ENCODE data around the gene SLC6A13. TPM values are rescaled to one million over a fixed set of nuclear protein-coding genes. Genes with fewer than 3 reads are reported as not detected.

Gene SLC6A13
- polyA plus RNA-seq, 1 donor, result 3.1 TPM

DNA sequence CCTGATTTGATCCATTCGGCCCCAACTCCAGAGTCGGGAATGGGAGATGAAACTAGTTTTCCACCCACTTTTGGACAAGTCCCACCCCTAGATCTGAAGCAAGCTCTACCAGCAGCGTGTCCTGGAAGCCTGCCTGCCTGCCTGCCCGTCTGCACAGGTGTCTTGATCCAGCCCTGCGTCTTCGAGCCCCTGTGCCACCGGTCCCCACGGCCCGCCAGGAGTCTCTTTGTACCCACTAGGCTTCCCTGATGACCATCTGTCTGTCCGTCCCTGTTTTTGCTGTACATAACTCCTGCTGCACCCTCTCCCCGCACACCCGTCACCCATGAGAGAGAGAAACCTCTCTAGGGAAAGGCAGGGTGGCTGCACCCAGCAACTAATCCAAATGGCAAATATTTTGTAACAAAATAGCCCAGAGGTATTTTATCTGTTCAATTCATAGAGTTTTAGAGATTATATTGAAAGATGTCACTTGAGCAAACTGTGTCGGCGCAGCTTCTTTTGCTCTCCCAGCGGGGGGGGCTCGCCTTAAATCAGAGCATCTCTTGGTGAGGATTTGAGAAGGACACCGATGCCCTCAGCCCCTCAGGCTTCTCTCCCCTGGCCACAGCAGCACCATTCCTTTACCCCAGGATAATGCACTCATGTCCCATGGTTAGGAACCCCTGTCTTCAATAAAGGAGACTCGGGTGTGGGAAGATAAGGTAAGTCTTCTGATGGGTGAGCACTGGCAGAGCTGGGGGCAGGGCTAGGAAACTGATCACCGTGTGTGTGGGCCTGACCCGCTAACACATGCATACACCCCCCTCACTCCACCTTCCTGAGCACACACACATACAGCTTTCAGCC lies 84.4 kb downstream of the SLC6A13 start:
- DNase-seq (ENCODE audit: low read depth), result no peak

DNA sequence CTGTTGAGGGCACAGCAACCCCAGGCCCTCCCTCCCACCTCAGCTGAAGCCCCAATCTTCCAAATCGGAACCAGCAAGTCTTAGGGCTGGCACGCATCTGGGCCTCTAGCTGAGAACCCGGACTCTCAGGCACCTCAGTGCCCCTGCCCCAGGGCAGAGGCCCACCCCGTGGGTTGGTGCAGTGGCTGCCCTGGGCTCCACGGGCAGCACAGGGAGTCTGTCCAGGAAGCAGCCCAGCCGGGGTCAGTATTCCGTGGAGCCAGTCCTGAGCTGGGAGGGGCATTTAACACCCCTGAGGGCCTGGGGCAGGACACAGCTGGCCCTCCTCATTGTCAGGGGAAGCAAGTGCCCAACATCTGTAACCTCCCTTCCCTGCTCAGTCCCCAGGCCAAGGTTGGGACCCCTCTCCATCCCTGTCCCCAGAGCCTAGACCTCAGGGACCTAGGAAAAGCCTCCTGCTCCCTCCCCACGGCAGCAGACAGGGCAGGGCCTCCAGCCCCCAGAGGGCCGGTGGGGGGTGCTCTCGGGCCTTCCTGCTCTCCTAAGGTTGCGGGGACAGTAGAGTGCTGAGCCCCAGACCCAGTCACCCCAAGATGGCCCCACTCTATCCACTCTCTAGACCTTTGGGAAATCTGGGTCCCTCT lies 85.2 kb downstream of the SLC6A13 start:
- no peak for DNase-seq (ENCODE audit: low read depth)

DNA sequence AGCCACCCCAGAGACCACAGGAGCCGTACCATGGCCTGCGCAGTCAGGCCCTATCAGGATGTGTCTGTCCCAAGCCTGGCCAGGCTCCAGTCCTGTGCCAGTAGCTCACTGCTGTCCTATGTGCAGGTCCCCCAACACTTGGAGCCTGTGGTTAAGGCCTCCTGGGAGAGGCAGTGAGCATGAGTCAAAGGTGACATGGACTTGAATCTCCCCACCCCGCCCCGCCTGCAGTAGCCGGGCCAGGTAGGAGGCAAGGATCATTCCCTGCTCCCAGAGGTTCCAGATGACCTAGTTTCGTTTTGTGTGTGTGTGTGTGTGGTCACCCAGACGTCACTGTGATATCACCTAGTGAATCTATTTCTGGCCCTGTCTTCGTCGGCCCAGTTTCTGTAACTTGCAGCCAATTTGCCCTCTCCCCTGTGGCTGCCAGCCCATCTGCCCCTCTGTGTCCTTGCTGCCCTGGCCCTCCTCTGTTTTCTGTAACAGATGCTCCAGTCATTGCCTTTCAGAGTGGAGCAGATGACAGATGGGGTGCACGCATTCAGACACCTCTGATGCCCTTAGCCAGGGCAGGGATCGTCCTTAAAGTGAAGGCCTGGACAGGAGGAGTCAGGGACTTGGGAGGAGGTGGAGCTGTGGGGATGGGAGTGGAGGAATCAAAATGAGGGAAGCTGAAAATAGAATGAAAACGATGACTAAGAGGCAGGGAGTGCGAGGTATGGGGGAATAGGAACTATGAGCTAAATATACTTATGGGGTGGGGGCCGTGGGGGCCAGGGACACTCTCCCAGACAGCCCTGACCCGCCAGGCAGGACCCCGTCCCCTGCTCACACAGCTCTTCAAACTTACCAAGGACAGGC lies 86.1 kb downstream of the SLC6A13 start:
- DNase-seq (ENCODE audit: low read depth), result no peak

DNA sequence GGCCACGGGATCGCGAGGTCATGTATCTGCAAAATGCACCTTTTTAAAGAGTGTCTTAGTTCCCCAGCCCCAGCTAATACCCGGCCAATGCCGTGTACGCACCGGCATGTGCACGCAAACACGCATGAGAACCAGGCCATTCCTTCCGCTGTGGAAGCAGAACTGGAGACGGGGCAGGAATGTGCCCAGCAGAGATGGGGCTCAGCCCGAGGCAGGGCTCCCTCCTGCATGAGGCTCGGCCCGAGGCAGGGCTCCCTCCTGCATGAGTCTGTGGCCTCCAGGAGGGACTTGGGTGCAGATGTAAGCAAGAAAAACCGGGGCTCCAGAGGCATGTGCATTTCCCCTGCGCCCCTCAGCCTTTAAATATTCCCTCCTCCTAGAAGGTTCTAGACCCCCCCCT lies 86.9 kb downstream of the SLC6A13 start:
- no peak for DNase-seq (ENCODE audit: low read depth)

DNA sequence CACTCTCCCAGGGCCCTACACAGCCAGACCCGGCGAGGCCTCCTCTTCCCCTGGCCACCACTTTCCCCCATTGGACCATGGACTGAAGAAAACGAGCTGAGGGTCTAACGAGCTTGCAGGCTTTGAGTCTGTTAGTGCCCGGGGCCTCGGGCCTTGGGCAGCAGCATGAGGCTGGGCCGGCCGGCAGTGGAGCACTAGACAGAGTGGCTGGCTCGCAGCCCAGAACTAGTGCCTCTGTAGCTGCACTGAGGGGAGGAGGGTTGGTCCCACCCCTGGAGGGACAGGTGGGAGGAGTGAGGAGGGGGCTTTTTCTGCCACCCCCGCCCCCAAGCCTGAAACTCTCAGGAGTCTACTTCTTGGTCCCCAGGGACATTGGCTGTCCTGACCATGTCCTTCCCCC lies 87.4 kb downstream of the SLC6A13 start:
- DNase-seq (ENCODE audit: low read depth), result no peak

DNA sequence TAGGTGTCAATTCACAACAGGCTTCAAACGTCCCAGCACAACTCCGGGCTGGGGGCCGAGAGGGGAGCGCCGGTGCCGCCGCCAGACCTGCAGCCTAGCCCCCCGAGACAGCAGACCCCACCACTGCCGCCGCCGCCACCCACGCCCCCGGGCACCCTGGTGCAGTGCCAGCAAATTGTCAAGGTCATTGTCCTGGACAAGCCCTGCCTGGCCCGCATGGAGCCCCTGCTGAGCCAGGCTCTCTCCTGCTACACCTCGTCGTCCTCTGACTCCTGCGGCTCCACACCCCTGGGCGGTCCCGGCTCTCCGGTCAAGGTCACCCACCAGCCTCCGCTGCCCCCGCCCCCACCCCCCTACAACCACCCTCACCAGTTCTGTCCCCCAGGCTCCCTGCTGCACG lies 88.0 kb downstream of the SLC6A13 start:
- no peak for DNase-seq (ENCODE audit: low read depth)

DNA sequence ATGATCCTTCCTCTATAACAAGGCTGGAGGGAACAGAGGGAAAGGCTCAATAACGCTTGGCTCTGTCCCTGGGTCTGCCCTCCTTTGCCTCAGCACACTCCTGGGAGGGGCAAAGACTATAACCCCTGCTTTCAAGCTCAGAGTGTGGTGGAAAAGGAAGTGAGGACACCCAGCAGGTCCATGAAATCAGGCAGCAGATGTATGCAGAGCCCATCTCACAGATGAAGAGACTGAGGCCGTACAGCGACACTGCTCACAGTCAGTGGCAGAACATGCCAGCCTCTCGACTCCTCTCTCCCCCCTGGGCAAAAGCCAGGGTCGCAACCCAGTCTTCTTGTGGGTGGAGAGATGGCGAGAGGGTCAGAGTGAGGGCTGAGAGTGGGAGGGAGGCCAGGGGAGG lies 88.5 kb downstream of the SLC6A13 start:
- no peak for DNase-seq (ENCODE audit: low read depth)

DNA sequence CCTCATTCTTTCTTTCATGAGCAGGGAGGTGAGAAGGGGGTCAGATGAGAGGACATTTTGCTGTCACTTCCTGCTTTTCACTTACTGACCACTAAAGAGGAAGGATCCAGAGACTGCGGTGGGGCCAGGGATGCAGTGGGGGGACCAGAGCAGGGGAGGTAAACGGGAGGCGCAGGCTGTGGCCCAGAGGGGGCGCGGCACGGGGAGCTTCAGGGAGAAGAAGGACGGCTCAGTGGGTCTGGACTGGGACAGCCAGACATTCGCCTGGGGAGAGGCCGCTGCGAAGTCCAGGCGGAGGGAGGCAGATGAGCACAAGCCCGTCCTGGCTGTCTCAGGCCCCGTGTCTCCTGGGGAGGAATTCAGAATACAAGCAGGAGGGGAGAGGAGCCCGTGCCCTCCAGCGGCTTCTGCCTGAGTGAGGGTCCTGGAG lies 89.9 kb downstream of the SLC6A13 start:
- DNase-seq (ENCODE audit: low read depth), result no peak

DNA sequence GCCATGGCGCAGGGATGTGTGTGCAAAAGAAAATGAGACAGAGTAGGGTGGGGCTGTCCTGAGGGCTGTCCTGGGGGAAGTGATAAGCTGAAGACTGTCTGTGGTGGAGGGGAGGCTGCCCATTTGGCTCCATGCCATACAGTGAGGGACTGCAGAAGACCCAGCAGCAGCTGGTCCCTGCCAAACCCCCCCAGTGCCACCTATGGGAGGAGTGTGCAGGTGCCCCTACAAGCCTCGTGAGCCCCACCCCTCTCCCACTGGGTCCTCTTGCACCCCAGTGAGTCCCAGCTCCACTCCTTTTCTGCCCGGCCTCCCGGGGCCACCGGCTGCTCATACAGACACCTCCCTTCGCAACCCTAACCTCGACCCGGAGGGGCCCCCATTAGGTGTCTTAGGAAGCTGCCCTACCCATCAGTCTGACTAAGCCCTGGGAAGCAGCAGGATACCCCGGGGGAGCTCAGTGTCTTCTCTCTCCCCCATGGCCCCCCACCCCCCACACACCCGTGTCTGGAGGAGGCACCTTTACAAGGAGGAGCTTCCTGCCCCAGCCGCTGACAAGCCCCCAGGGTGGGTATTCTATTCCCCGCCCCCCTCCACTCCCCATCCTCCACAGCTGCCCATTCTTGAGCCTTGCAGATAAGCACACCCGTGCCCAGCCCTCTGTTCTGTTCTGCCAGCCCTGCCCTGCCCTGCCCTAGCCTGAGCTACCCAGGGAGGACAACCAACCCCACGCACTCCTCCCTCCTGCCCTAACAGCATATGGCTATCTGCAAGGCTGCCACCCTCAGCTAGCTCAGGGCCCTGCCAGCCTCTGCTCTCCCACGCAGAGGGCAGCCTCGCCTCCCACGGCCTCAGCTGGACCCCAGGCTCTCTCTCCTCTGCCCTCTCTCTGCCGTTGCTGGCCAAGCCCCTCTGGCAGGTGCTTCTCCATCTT lies 90.6 kb downstream of the SLC6A13 start:
- DNase-seq (ENCODE audit: low read depth), result no peak

DNA sequence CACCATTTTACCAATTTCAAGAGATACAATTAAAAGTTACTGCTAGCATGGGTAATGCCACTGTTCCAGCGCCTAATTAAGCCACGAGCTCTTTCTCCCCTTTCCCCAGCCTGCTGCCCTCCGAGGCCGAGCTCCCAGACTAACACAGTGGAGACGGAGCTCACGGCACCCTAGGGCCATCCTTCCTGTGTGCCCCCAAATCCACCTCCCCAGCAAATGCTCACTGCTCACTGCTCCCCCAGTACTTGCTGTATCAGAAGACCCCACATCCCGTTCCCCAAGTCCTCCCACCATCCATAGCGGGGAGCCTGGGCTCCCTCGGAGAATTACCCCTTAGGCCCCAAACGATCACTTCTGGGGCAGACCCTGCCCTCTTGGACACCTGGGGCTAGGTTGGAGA lies 91.4 kb downstream of the SLC6A13 start:
- no peak for DNase-seq (ENCODE audit: low read depth)

Other genes starting within 250 kb of the SLC6A13 start
- 2.9 TPM for gene IQSEC3, start 196.1 kb downstream of the SLC6A13 start, polyA plus RNA-seq (ENCODE audit: insufficient read length)
- gene SLC6A12, start 48.7 kb downstream of the SLC6A13 start, polyA plus RNA-seq (ENCODE audit: insufficient read length), result 0.90 TPM
- gene KDM5A, start 126.5 kb upstream of the SLC6A13 start, polyA plus RNA-seq (ENCODE audit: insufficient read length), result 20.7 TPM
- 9.7 TPM for gene CCDC77, start 138.8 kb upstream of the SLC6A13 start, polyA plus RNA-seq (ENCODE audit: insufficient read length)
- 13.8 TPM for gene B4GALNT3, start 197.1 kb upstream of the SLC6A13 start, polyA plus RNA-seq (ENCODE audit: insufficient read length)

Data from forelimb muscle (tissue), 1 donor.